ENCODE measurements around the gene RAB4A.
A peak's percentile ranks its signal among the peaks of the same experiment; 100 is the strongest.

Gene RAB4A

DNA sequence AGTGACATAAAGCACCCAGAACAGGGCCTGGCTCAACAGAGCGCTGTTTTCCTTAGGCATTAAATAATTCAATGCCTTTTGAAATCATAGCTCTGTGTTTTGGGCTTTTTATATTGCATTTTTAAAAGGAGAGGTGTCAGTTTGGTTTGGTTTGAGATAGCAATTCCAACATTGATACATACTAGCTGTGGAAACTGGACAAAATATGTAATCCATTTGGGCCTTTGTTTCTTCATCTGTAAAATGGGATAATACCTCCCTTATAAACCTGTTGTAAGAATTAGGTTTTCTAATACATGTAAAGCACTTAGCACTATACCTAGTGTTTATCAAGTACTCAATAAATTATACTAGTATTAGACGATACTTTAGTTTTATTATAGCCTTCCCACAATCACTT, 8.7 kb upstream of the RAB4A start:
- no peak overlapping the region for H3K4me3 ChIP-seq (ENCODE audit: low read length)
- TF ChIP-seq, protein P1, sequence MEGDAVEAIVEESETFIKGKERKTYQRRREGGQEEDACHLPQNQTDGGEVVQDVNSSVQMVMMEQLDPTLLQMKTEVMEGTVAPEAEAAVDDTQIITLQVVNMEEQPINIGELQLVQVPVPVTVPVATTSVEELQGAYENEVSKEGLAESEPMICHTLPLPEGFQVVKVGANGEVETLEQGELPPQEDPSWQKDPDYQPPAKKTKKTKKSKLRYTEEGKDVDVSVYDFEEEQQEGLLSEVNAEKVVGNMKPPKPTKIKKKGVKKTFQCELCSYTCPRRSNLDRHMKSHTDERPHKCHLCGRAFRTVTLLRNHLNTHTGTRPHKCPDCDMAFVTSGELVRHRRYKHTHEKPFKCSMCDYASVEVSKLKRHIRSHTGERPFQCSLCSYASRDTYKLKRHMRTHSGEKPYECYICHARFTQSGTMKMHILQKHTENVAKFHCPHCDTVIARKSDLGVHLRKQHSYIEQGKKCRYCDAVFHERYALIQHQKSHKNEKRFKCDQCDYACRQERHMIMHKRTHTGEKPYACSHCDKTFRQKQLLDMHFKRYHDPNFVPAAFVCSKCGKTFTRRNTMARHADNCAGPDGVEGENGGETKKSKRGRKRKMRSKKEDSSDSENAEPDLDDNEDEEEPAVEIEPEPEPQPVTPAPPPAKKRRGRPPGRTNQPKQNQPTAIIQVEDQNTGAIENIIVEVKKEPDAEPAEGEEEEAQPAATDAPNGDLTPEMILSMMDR (conservative IDR thresholded peaks at IDR 0.05; ENCODE audit: low read depth, low read length): no peak
- DNase-seq (ENCODE audit: low read depth): no peak

DNA sequence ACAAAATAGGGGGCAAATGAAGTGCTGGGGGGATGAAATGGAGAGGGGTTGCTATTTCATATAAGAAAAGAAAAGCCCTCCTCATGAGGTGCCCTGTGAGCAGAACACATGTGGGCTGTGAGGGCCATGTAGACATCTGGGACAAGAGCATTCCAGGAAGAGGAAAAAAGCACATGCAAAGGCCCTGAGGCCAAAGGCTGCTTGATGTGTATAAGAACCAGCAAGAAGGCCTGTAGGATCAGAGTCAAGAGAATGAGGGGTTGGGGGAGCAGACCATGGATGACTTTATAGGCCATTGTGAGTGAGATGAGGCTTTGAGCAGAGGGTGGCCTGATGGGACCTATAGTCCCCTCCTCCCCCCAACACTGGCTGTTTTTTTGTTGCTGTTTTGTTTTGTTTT, 7.7 kb upstream of the RAB4A start:
- no peak overlapping the region for H3K4me3 ChIP-seq (ENCODE audit: low read length)
- TF ChIP-seq, protein P1 (conservative IDR thresholded peaks at IDR 0.05; ENCODE audit: low read depth, low read length): no peak
- DNase-seq (ENCODE audit: low read depth): no peak

DNA sequence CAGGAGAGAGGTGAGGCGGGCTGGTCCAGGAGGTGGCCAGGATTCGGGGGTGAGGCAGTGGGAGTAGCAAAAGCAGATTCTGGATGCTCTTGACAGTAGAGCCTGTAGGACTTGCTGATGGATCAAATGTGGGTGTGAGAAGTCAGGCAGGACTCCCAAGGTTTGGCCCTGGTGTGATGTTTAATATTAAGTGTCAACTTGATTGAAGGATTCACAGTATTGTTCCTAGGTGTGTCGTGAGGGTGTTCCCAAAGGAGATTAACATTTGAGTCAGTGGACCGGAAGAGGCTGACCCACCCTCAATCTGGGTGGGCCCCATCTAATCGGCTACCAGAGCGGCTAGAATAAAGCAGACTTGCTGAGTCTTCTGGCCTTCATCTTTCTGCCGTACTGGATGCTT, 6.8 kb upstream of the RAB4A start:
- TF ChIP-seq, protein P1 (conservative IDR thresholded peaks at IDR 0.05; ENCODE audit: low read depth, low read length): no peak
- no peak overlapping the region for H3K4me3 ChIP-seq (ENCODE audit: low read length)
- DNase-seq (ENCODE audit: low read depth): no peak

DNA sequence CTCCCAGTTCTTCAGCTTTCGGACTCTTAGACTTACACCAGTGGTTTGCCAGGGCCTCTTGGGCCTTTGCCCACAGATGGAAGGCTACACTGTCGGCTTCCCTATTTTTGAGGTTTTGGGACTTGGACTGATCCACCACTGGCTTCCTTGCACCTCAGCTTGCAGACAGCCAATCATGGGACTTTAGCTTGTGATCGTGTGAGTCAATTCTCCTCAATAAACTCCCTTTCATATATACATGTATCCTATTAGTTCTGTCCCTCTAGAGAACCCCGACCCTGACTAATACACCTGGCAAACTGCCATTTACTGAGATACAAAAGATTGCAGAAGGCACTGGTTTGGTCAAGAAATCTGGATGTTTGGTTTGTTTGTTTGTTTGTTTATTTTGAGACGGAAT, 6.4 kb upstream of the RAB4A start:
- TF ChIP-seq, protein P1 (conservative IDR thresholded peaks at IDR 0.05; ENCODE audit: low read depth, low read length): no peak
- no peak for DNase-seq (ENCODE audit: low read depth)
- no peak overlapping the region for H3K4me3 ChIP-seq (ENCODE audit: low read length)

DNA sequence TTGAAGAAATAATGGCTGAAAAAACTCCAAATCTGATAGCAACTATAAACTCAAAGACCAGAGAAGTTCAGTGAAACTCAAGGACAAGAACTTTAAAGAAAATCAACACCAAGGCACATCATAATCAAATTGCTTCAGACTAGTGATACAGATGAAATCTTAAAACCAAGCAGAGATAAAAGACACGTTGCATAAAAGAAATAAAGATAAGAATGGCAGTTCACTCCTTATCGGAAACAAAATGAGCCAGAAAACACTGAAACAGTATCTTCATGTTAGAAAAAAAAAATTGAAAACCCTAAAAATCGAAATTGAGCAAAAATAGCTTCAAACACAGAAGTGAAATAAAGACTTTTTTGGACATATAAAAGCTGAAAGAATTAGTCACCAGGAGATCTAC, 4.6 kb upstream of the RAB4A start:
- H3K4me3 ChIP-seq (ENCODE audit: low read length): no peak overlapping the region
- TF ChIP-seq, protein P1 (conservative IDR thresholded peaks at IDR 0.05; ENCODE audit: low read depth, low read length): no peak
- DNase-seq (ENCODE audit: low read depth): no peak

DNA sequence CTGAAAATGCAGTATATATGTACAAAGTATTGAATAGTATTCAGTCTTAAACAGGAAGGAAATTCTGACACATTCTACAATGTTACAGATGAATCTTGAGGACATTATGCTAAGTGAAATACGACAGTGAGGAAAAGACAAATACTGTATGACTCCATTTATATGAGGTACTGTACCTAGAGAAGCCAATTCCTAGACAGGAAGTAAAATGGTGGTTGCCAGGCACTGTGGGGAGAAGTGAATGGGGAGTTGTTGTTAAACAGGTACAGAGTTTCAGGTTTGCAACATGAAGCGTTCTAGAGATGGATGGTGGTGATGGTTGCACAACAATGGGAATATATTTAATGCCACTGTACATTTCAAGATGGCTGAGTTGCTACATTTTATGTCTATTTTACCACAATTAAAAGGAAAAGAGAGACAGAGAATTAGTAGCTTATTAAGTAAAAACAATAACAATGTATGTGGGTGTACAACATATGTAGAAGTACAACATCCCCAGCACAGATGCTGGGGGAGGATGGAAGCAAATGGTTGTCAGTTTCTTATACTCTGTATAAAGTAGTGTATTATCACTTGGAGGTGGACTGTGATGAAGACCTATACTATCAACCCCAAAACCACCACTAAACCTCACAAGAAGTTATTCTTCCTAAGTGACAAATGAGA, 3.9 kb upstream of the RAB4A start:
- no peak overlapping the region for H3K4me3 ChIP-seq (ENCODE audit: low read length)
- no peak for DNase-seq (ENCODE audit: low read depth)
- TF ChIP-seq, protein P1 (conservative IDR thresholded peaks at IDR 0.05; ENCODE audit: low read depth, low read length): no peak

DNA sequence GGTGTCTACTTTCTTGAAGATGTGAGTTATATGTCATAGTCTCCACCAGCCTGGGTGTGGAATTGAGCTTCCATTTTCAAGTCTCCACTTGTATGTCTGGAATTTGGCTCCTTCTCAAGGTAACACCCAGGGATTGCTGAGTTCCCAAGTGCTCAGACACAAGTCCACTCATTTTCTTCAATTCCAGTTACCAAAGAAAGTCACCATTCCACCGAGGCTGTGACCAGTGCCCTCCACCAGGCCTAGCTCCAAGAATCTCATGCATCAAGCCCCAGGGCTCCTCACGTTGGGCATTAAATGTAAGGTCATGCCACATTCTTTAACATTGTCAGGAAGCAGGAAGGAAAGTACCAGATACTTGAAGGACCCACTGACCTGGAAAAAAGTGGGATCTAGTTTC, 2.4 kb upstream of the RAB4A start:
- TF ChIP-seq, protein P1 (conservative IDR thresholded peaks at IDR 0.05; ENCODE audit: low read depth, low read length): no peak
- peak; percentile 40 for DNase-seq (ENCODE audit: low read depth)
- no peak overlapping the region for H3K4me3 ChIP-seq (ENCODE audit: low read length)
